Measurements from ENCODE around the gene MEIKIN. TPM values are rescaled to one million over a fixed set of nuclear protein-coding genes. Genes with fewer than 3 reads are reported as not detected.

The MEIKIN gene
- total and polyA plus RNA-seq, 7 donors, result 0.31 TPM; not detected in 6

DNA sequence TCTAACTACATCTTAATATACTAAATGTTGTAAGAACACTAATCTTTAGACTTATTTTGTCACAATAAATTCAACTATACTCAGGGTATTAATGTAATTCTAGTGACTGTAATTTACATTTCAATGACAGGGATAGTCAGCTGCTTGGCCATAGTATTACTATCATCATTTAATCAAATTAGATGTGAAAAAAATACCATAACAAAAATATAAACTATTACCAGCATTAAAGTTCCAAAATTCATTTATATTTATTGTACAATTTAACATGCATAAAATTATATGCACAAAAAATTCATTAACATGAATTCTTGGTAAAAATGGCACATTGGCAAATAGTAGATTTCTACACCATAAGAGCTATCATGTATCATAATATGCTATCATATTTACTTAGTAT lies 177.6 kb downstream of the MEIKIN start:
- Histone ChIP-seq H3K27me3 (no peaks in the 10 kb centered on the region), H3K36me3 (no peaks in the 10 kb centered on the region), H3K4me1 (peaks cover 0 to 54% (median 33%) of the 10 kb centered on the region in 4 donors), H3K9me3 (no peaks in the 10 kb centered on the region), H3K4me3 (no peak overlapping the region), H3K27ac (no peak overlapping the region)
- TF ChIP-seq CTCF (IDR thresholded peaks at IDR 0.05) (no peak), POLR2AphosphoS5 (IDR thresholded peaks at IDR 0.05) (no peak), EP300 (IDR thresholded peaks at IDR 0.05) (no peak), POLR2A (IDR thresholded peaks at IDR 0.05) (no peak)
- intact Hi-C loops (cut with DNase I), result no loop called here
- no peak for DNase-seq

DNA sequence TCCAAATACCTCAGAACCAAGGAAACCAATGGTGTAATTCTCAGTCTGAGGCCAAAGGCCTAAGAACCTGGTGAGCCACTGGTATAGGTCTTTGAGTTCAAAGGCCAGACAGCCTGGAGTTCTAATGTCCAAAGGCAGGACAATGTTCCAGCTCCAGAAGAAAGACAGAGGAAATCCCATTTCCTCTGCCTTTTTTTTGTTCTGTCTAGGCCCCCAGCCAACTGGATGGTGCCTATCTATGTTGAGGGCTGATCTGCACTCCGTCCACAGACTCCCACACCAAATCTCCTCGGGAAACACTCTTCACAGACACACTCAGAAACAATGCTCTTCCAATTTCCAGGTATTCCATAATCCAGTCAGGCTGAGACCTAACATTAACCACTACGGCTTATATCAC lies 178.8 kb downstream of the MEIKIN start:
- H3K36me3 ChIP-seq, result no peaks in the 10 kb centered on the region
- TF ChIP-seq EP300 (IDR thresholded peaks at IDR 0.05), result no peak
- TF ChIP-seq POLR2A (IDR thresholded peaks at IDR 0.05), result no peak
- no peak for TF ChIP-seq CTCF (IDR thresholded peaks at IDR 0.05)
- no peak for TF ChIP-seq POLR2AphosphoS5 (IDR thresholded peaks at IDR 0.05)
- no peak overlapping the region for H3K27ac ChIP-seq
- H3K9me3 ChIP-seq, result no peaks in the 10 kb centered on the region
- H3K4me1 ChIP-seq, result peaks cover 0 to 47% (median 30%) of the 10 kb centered on the region in 4 donors
- intact Hi-C loops (cut with DNase I), result no loop called here
- no peak for DNase-seq
- 94 to 95% methylated on average over 3 of the region's 3 CpGs for WGBS, 2 donors
- no peaks in the 10 kb centered on the region for H3K27me3 ChIP-seq
- H3K4me3 ChIP-seq, result no peak overlapping the region

DNA sequence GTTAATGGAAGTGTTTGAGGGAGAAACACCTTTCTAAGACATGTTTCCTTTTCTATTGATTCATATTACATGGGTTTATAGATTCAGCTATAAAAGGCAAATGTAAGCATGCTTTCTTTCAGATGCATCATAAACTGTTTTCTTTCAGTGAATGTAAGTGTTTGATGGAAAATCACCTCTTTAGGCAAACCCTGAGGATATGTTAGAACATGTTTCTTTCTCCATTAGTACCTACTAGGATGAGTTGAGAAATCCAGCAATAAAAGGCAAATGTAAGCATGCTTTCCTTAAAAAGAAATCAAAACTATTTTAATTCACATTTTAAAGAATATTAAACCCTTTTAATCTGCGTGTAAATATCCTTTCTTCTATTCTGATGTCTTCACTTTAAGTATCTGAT lies 180.2 kb downstream of the MEIKIN start:
- no peaks in the 10 kb centered on the region for H3K27me3 ChIP-seq
- no peak overlapping the region for H3K27ac ChIP-seq
- H3K36me3 ChIP-seq, result no peaks in the 10 kb centered on the region
- no peak for DNase-seq
- no peaks in the 10 kb centered on the region for H3K9me3 ChIP-seq
- intact Hi-C loops (cut with DNase I), result no loop called here
- 95 to 97% methylated on average over 1 of the region's 1 CpG for WGBS, 2 donors
- H3K4me3 ChIP-seq, result no peak overlapping the region
- peaks cover 0 to 47% (median 39%) of the 10 kb centered on the region in 4 donors for H3K4me1 ChIP-seq
- TF ChIP-seq POLR2AphosphoS5 (IDR thresholded peaks at IDR 0.05) (no peak), EP300 (IDR thresholded peaks at IDR 0.05) (no peak), POLR2A (IDR thresholded peaks at IDR 0.05) (no peak)

GRCh38 chr5:131763968-131764367 lies 181.5 kb downstream of the MEIKIN start:
- no peaks in the 10 kb centered on the region for H3K9me3 ChIP-seq
- intact Hi-C loops (cut with DNase I), result no loop called here
- 96 to 99% methylated on average over 3 of the region's 3 CpGs for WGBS, 2 donors

GRCh38 chr5:131760793-131761192 lies 184.7 kb downstream of the MEIKIN start:
- H3K4me3 ChIP-seq, result no peak overlapping the region

More at GRCh38 chr5:131763968-131764367, 181.5 kb downstream of the MEIKIN start:
- TF ChIP-seq POLR2AphosphoS5 (IDR thresholded peaks at IDR 0.05) (no peak), POLR2A (IDR thresholded peaks at IDR 0.05) (no peak), CTCF (IDR thresholded peaks at IDR 0.05) (no peak), EP300 (IDR thresholded peaks at IDR 0.05) (no peak)
- Histone ChIP-seq H3K27me3 (no peaks in the 10 kb centered on the region), H3K36me3 (no peaks in the 10 kb centered on the region), H3K27ac (no peak overlapping the region), H3K4me3 (no peak overlapping the region), H3K4me1 (peaks cover 0 to 35% (median 30%) of the 10 kb centered on the region in 4 donors)
- no peak for DNase-seq

More at GRCh38 chr5:131760793-131761192, 184.7 kb downstream of the MEIKIN start:
- Histone ChIP-seq H3K27me3 (no peaks in the 10 kb centered on the region), H3K27ac (no peak overlapping the region), H3K4me1 (peaks cover 0 to 51% (median 45%) of the 10 kb centered on the region in 4 donors), H3K9me3 (no peaks in the 10 kb centered on the region), H3K36me3 (no peaks in the 10 kb centered on the region)
- intact Hi-C loops (cut with DNase I), result no loop called here
- DNase-seq, result no peak
- TF ChIP-seq POLR2AphosphoS5 (IDR thresholded peaks at IDR 0.05) (no peak), CTCF (IDR thresholded peaks at IDR 0.05) (no peak), POLR2A (IDR thresholded peaks at IDR 0.05) (no peak), EP300 (IDR thresholded peaks at IDR 0.05) (no peak)
- WGBS, 2 donors, result 96 to 98% methylated on average over 2 of the region's 2 CpGs

Data from sigmoid colon (tissue), 7 donors.